Progenitor cell of endocrine pancreas (in vitro differentiated cells): ENCODE results near the gene PAX8. TPM values are rescaled to one million over a fixed set of nuclear protein-coding genes. Genes with fewer than 3 reads are reported as not detected.
A peak's percentile ranks its signal among the peaks of the same experiment; 100 is the strongest.

Experiments
- DNase-seq: peaks from one replicate; pipeline ENCODE4 v3.0.0; 2021; ENCODE audit warnings: low spot score; ENCODE audit not compliant: unreplicated experiment
- H3K27ac Mint-ChIP-seq: 2 replicates; pipeline ENCODE4 v1.8.0; 2021; ENCODE audit warnings: mild to moderate bottlenecking, moderate library complexity, mixed read lengths
- H3K27me3 Mint-ChIP-seq: 2 replicates; pipeline ENCODE4 v1.8.0; 2021; ENCODE audit warnings: mixed read lengths
- H3K36me3 Mint-ChIP-seq: 2 replicates; pipeline ENCODE4 v1.8.0; 2022; ENCODE audit warnings: mixed read lengths; ENCODE audit not compliant: insufficient read depth
- H3K4me1 Mint-ChIP-seq: 2 replicates; pipeline ENCODE4 v1.8.0; 2021; ENCODE audit warnings: low read depth, mixed read lengths
- H3K4me3 Mint-ChIP-seq: 2 replicates; pipeline ENCODE4 v1.8.0; 2021; ENCODE audit warnings: low read depth, mild to moderate bottlenecking, moderate library complexity, mixed read lengths
- H3K9me3 Mint-ChIP-seq: 2 replicates; pipeline ENCODE4 v1.8.0; 2021; ENCODE audit warnings: low read depth, mixed read lengths
- total RNA-seq: library from RNA; stranded (reverse); gene quantifications from 2 replicates; pipeline ENCODE4 v1.2.1, GENCODE V29; 2021
- TF ChIP-seq, protein P1 (sequence below): fragments of 200-600 bp; sonication (generic); IDR thresholded peaks from one replicate; pipeline ENCODE4 v1.5.0; 2021; ENCODE audit warnings: antibody characterized with exemption, mild to moderate bottlenecking; ENCODE audit not compliant: unreplicated experiment

The PAX8 gene
- total RNA-seq, 1 donor from 2014 or later: 3.9 TPM

GRCh38 chr2:113198790-113199612 lies 79.7 kb downstream of the PAX8 start:
- Mint-ChIP-seq H3K27ac (peak overlapping the region; percentile 88), H3K27me3 (peaks cover 13% of the 10 kb centered on the region), H3K4me1 (no peaks in the 10 kb centered on the region), H3K36me3 (peaks cover 3% of the 10 kb centered on the region), H3K4me3 (peak overlapping the region; percentile 72), H3K9me3 (no peaks in the 10 kb centered on the region)
- peak; percentile 90 for DNase-seq
- TF ChIP-seq, protein P1, sequence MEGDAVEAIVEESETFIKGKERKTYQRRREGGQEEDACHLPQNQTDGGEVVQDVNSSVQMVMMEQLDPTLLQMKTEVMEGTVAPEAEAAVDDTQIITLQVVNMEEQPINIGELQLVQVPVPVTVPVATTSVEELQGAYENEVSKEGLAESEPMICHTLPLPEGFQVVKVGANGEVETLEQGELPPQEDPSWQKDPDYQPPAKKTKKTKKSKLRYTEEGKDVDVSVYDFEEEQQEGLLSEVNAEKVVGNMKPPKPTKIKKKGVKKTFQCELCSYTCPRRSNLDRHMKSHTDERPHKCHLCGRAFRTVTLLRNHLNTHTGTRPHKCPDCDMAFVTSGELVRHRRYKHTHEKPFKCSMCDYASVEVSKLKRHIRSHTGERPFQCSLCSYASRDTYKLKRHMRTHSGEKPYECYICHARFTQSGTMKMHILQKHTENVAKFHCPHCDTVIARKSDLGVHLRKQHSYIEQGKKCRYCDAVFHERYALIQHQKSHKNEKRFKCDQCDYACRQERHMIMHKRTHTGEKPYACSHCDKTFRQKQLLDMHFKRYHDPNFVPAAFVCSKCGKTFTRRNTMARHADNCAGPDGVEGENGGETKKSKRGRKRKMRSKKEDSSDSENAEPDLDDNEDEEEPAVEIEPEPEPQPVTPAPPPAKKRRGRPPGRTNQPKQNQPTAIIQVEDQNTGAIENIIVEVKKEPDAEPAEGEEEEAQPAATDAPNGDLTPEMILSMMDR: peak; percentile 95

GRCh38 chr2:113198048-113198789 lies 80.5 kb downstream of the PAX8 start:
- no peak for DNase-seq
- Mint-ChIP-seq H3K27ac (peak overlapping the region; percentile 88), H3K9me3 (no peaks in the 10 kb centered on the region), H3K36me3 (peaks cover 3% of the 10 kb centered on the region), H3K4me1 (no peaks in the 10 kb centered on the region), H3K4me3 (peak overlapping the region; percentile 72), H3K27me3 (peaks cover 13% of the 10 kb centered on the region)
- TF ChIP-seq, protein P1: no peak

- Mint-ChIP-seq H3K4me3 (peak overlapping the region; percentile 72), H3K4me1 (no peaks in the 10 kb centered on the region), H3K27ac (no peak overlapping the region), H3K27me3 (peaks cover 13% of the 10 kb centered on the region), H3K9me3 (no peaks in the 10 kb centered on the region), H3K36me3 (peaks cover 3% of the 10 kb centered on the region)
- no peak for DNase-seq
- TF ChIP-seq, protein P1: no peak
Measured at GRCh38 chr2:113197347-113198047, 81.2 kb downstream of the PAX8 start.

DNA sequence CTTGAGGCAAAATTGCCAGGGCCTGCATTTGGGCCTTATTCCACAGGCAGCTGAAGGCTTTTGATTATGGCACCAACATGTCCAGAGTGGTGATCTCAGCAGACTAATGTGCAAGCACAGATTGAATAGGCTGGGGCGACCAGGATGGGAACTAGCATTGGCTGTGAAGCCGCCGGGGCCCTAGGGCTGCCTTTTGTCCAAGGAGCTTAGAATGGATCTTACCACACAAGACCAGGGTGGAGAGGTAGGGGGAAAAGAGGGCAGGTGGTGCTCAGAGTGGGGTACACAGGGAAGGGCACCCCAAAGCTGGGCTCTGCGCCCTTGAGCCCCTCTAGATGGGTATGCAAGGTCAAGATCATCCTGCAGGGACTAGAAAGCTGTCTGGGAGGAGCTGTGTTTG lies 81.9 kb downstream of the PAX8 start:
- Mint-ChIP-seq H3K9me3 (no peaks in the 10 kb centered on the region), H3K27ac (no peak overlapping the region), H3K4me1 (no peaks in the 10 kb centered on the region), H3K36me3 (peaks cover 3% of the 10 kb centered on the region), H3K27me3 (peaks cover 13% of the 10 kb centered on the region), H3K4me3 (peak overlapping the region; percentile 50)
- TF ChIP-seq, protein P1: no peak
- no peak for DNase-seq

- H3K4me1 Mint-ChIP-seq: no peaks in the 10 kb centered on the region
- peaks cover 3% of the 10 kb centered on the region for H3K36me3 Mint-ChIP-seq
- H3K9me3 Mint-ChIP-seq: no peaks in the 10 kb centered on the region
- no peak overlapping the region for H3K27ac Mint-ChIP-seq
- no peak overlapping the region for H3K4me3 Mint-ChIP-seq
- TF ChIP-seq, protein P1: no peak
- H3K27me3 Mint-ChIP-seq: peaks cover 13% of the 10 kb centered on the region
- no peak for DNase-seq
Measured at GRCh38 chr2:113195923-113196501, 82.7 kb downstream of the PAX8 start.
